Measurements from ENCODE around the gene ADO.

The ADO gene

DNA sequence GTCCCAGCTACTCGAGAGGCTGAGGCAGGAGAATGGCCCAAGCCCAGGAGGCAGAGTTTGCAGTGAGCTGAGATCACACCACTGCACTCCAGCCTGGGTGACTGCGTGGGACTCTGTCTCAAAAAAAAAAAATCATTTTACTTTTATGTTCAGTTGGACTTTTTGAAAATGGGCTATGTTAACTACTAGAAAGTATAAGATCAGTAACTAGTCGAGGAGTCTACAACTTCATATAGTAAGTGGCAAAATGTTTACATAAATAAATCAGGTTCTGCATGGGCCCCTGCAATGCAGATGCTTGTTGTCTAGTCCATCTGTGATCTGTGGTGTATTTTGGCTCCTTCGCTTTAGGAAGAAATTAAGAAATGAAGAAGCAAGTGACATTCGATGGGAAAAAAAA is 12.3 kb upstream of the ADO start:
- no peak for DNase-seq (ENCODE audit: low read depth in 2 of 2)

DNA sequence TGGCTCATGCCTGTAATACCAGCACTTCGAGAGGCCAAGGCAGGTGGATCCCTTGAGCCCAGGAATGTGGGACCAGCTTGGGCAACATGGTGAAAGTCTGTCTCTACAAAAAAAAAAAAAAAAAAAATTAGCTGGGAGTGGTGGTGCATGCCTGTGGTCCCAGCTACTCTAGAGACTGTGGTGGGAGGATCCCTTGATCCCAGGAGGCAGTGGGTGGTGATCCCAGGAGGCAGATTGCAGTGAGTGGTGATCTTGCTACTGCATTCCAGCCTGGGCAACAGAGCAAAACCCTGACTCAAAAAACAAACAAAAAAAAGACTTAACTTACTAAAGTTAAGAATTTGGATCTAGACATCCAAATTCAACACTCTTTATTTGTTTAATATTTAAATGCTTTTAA is 10.2 kb upstream of the ADO start:
- DNase-seq (ENCODE audit: low read depth in 2 of 2), result no peak

- no peak for DNase-seq (ENCODE audit: low read depth in 2 of 2)
Observed at GRCh38 chr10:62795100-62795499, 9.4 kb upstream of the ADO start.

- DNase-seq (ENCODE audit: low read depth in 2 of 2), result no peak
Observed at GRCh38 chr10:62795762-62796161, 8.8 kb upstream of the ADO start.

- DNase-seq (ENCODE audit: low read depth in 2 of 2), result no peak
Observed at GRCh38 chr10:62796896-62797295, 7.6 kb upstream of the ADO start.

DNA sequence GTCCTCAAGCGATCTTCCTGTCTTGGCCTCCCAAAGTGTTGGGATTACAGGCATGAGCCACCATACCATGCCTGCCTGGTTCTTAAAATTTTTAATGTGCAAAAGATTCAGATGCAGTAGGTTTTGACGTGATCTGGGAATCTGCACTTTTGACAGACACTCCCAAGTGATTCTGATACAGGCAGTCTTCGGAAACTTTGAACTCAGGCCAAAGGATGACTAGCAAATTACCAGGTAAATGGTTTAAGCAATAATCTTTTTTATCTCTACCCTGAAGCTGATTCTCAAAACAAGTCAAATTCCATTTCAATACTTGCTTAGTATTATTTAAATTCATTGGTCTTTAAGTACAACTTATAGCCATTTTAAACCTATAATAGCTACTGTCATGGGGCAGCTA is 2.6 kb upstream of the ADO start:
- no peak for DNase-seq (ENCODE audit: low read depth in 2 of 2)

GRCh38 chr10:62803724-62804355 is 680 bp upstream of the ADO start:
- no peak for DNase-seq (ENCODE audit: low read depth in 2 of 2)

GRCh38 chr10:62805231-62806099 is 945 bp downstream of the ADO start:
- no peak for DNase-seq (ENCODE audit: low read depth in 2 of 2)

DNA sequence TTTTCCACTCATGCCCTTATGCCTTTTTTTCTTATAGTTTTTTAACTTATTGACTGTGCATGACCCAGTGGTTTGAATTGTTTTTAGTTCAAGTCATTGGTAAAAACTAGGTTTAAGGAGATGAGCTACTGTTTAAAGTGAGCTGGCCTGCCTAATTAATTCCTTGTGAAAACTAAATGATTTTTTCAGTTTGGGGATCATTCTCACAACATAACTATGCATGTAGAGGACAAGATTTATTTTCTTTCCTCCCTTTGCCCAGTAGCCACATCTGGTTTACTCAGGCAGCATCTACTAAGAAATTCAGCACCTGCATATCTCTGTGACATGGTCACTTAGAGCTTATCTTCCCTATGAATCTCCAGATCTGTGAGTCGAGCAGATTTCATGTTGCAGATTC is 1.7 kb downstream of the ADO start:
- no peak for DNase-seq (ENCODE audit: low read depth in 2 of 2)

- DNase-seq (ENCODE audit: low read depth in 2 of 2), result no peak
Observed at GRCh38 chr10:62810156-62810902, 5.8 kb downstream of the ADO start.

GRCh38 chr10:62811159-62811875 is 6.8 kb downstream of the ADO start:
- peak; percentile 53 to 60 for DNase-seq (ENCODE audit: low read depth in 2 of 2)

- DNase-seq (ENCODE audit: low read depth in 2 of 2), result no peak
Observed at GRCh38 chr10:62812672-62813439, 8.3 kb downstream of the ADO start.

GRCh38 chr10:62813453-62813852 is 8.9 kb downstream of the ADO start:
- no peak for DNase-seq (ENCODE audit: low read depth in 2 of 2)

GRCh38 chr10:62813981-62814380 is 9.5 kb downstream of the ADO start:
- DNase-seq (ENCODE audit: low read depth in 2 of 2), result no peak

GRCh38 chr10:62814756-62815380 is 10.3 kb downstream of the ADO start:
- DNase-seq (ENCODE audit: low read depth in 2 of 2), result peak in 1 of 2 donors; percentile 64

GRCh38 chr10:62815381-62816075 is 11.0 kb downstream of the ADO start:
- DNase-seq (ENCODE audit: low read depth in 2 of 2), result peak in 1 of 2 donors; percentile 36

DNA sequence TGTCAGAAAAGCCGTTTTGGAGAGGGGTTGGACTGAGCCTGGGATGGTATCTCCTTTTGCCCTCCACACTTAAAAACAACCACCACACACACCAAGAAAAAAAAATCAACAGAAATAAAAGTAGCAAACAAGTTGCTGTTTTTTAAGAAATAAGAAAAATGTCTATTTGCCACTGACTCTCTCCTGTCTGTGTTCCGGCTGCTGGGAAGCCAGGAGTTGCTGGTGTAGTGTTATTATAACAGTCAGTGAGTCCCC is 11.5 kb downstream of the ADO start:
- DNase-seq (ENCODE audit: low read depth in 2 of 2), result no peak

- DNase-seq (ENCODE audit: low read depth in 2 of 2), result peak; percentile 91 to 94
Observed at GRCh38 chr10:62816331-62817120, 12.0 kb downstream of the ADO start, which contains the start of gene EGR2. Gene EGR2, minus strand, starts transcription at chr10:62816366. Its CDS starts 337 bp downstream, at chr10:62816029.

DNA sequence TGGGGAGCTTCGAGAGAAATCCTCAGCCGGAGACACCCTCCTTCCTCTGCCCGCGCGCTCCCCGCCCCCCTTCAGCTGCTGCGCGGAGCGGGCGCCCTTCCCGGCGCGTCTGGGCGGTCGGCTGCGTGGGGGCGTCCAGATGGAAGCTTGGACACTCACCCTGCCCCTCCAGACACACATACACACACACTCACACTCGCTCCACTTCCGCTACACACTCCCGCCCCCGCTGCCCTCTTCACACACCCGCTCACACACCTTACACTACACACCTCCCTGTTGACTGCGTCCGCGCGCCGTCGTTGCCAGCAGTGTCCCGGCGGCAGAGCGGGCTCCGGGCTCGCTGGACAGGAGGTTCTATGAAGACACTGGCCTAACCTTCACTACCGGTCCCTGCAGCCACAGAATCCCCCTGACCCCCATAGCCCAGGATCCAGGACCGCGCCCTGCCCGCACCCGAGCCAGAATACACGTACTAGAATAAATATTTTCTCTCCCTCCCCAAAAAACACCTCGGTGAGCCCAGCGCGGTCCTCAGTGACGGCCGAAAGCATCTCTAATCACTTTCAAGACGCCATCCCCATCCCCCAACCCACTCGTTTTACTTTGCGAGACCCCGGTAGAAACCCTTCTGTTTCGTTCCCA is 12.7 kb downstream of the ADO start:
- peak; percentile 55 to 68 for DNase-seq (ENCODE audit: low read depth in 2 of 2)

Measured in stimulated activated CD8-positive, alpha-beta memory T cell treated with anti-CD3 and anti-CD28 coated beads, Interleukin-7, amount 100 ng/mL, for 4 hours (primary cell).